ENCODE results near the gene TECRL. TPM values are rescaled to one million over a fixed set of nuclear protein-coding genes. Genes with fewer than 3 reads are reported as not detected.

Gene TECRL
- total RNA-seq, 1 donor from 2014 or later = not detected

DNA sequence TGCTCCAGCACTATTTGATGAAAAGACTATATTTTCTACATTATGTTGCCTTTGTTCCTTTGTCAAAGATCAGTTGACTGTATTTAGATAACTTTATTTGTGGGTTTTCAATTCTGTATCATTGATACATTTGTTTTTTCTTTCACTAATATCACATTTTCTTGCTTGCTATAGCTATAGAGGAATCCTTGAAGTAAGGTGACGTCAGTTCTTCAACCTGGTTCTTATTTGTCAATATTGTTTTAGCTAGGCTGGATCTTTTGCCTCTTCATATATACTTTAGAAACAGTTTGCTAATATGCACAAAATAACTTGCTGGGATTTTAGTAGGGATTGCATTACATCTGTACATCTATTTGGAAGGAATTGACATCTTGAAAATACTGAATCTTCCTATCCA lies 21.0 kb downstream of the TECRL start:
- H3K4me3 ChIP-seq = no peak overlapping the region
- H3K9ac ChIP-seq = no peak overlapping the region
- H3K36me3 ChIP-seq = no peaks in the 10 kb centered on the region
- Mint-ChIP-seq H3K4me3 (no peak overlapping the region), H3K27ac (no peak overlapping the region), H3K9me3 (no peaks in the 10 kb centered on the region), H3K27me3 (ENCODE audit: insufficient read depth, low read depth) (no peaks in the 10 kb centered on the region), H3K4me1 (no peaks in the 10 kb centered on the region), H3K36me3 (no peaks in the 10 kb centered on the region)
- H3K4me2 ChIP-seq = no peak overlapping the region
- no peaks in the 10 kb centered on the region for H4K20me1 ChIP-seq (ENCODE audit: low read depth)
- no peak overlapping the region for H3K27ac ChIP-seq
- H3K9me3 ChIP-seq (ENCODE audit: low read depth) = no peaks in the 10 kb centered on the region
- no peak for DNase-seq (ENCODE audit: low spot score)
- H3K27me3 ChIP-seq = no peaks in the 10 kb centered on the region
- H3K4me1 ChIP-seq = no peaks in the 10 kb centered on the region
- TF ChIP-seq, protein P1, sequence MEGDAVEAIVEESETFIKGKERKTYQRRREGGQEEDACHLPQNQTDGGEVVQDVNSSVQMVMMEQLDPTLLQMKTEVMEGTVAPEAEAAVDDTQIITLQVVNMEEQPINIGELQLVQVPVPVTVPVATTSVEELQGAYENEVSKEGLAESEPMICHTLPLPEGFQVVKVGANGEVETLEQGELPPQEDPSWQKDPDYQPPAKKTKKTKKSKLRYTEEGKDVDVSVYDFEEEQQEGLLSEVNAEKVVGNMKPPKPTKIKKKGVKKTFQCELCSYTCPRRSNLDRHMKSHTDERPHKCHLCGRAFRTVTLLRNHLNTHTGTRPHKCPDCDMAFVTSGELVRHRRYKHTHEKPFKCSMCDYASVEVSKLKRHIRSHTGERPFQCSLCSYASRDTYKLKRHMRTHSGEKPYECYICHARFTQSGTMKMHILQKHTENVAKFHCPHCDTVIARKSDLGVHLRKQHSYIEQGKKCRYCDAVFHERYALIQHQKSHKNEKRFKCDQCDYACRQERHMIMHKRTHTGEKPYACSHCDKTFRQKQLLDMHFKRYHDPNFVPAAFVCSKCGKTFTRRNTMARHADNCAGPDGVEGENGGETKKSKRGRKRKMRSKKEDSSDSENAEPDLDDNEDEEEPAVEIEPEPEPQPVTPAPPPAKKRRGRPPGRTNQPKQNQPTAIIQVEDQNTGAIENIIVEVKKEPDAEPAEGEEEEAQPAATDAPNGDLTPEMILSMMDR (IDR thresholded peaks at IDR 0.05) = no peak
- no peak for TF ChIP-seq EZH2phosphoT487 (IDR thresholded peaks at IDR 0.05)
- no peak overlapping the region for H2AFZ ChIP-seq (replicated peaks)
- H3K79me2 ChIP-seq (ENCODE audit: low read depth) = no peaks in the 10 kb centered on the region
- no peaks in the 10 kb centered on the region for H3F3A ChIP-seq (ENCODE audit: low read depth)

DNA sequence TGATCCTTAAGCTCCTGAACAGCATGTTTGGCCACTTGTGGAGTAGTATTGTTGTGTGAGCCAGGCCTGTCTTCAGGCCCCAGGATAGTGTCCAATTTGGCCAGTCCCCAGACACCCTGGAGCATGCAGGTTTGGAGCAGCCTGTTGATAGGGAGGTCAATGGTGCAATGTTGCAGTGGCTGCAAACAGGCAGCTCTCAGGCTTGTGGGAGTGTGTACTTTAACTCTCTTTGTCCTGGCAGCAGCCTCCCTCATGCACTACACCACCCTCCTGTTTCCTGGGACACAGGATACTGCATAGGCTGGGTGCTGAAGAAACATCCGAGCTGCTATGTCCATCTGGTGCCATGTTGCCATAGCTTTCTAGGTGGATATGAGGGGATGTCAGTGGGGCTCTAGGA lies 24.0 kb downstream of the TECRL start:
- Histone ChIP-seq H3K4me2 (no peak overlapping the region), H3K79me2 (ENCODE audit: low read depth) (no peaks in the 10 kb centered on the region), H3K9me3 (ENCODE audit: low read depth) (no peaks in the 10 kb centered on the region), H3F3A (ENCODE audit: low read depth) (no peaks in the 10 kb centered on the region), H2AFZ (replicated peaks) (peak overlapping the region; percentile 17), H3K36me3 (no peaks in the 10 kb centered on the region), H4K20me1 (ENCODE audit: low read depth) (no peaks in the 10 kb centered on the region), H3K4me3 (no peak overlapping the region), H3K27me3 (no peaks in the 10 kb centered on the region), H3K4me1 (no peaks in the 10 kb centered on the region), H3K27ac (no peak overlapping the region), H3K9ac (no peak overlapping the region)
- no peaks in the 10 kb centered on the region for H3K9me3 Mint-ChIP-seq
- H3K27me3 Mint-ChIP-seq (ENCODE audit: insufficient read depth, low read depth) = no peaks in the 10 kb centered on the region
- no peaks in the 10 kb centered on the region for H3K4me1 Mint-ChIP-seq
- no peaks in the 10 kb centered on the region for H3K36me3 Mint-ChIP-seq
- DNase-seq (ENCODE audit: low spot score) = no peak
- no peak overlapping the region for H3K4me3 Mint-ChIP-seq
- no peak overlapping the region for H3K27ac Mint-ChIP-seq
- no peak for TF ChIP-seq EZH2 (IDR thresholded peaks at IDR 0.05)
- TF ChIP-seq, protein P1 (IDR thresholded peaks at IDR 0.05) = no peak
- no peak for TF ChIP-seq EZH2phosphoT487 (IDR thresholded peaks at IDR 0.05)

DNA sequence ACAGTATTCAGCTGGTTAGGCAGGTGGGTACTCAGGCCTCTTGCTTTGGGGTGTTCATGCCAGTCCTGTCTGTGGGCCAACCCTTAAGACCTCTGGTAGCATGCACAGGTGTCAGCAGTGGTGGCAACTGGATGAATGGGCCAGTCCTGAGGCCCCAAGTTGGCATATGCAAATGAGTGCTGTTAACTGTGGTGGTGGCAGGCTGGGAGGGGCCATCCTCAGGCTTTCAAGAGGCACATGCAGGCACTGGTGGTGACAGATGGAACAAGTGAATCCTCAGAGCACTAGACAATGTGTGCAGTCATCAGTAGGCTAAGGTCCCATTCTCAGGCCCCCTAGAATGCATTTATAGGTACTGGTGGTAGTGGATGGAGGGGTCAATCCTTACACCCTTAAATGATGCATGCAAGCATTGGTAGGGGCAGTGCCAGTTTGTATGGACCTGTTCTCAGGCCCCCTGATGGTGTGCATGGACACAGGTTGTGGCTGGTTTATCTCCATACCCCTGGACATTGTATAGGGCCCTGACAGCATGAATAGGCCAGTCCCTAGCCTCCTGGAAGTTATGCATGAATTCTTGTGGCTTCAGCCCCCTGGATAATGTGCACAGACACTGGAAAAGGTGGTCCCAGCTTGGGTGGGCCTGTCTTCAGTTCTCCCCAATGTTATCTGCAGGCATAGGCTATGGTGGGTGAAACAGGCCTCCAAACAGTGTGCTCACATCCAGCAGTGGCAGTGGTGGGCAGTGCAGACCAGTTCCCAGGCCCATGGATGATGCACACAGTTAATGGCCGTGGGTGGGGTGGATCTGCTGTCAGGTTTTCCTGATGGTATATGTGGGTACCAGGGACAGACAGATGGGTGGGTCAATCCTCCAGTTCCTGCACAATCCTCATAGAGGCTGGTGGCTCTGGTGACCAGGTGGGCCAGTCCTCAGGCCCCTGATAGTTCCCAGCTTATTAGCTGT lies 24.7 kb downstream of the TECRL start:
- no peak overlapping the region for H3K9ac ChIP-seq
- no peaks in the 10 kb centered on the region for H3K27me3 ChIP-seq
- TF ChIP-seq, protein P1 (IDR thresholded peaks at IDR 0.05) = no peak
- TF ChIP-seq EZH2 (IDR thresholded peaks at IDR 0.05) = no peak
- no peak for TF ChIP-seq EZH2phosphoT487 (IDR thresholded peaks at IDR 0.05)
- Mint-ChIP-seq H3K27me3 (ENCODE audit: insufficient read depth, low read depth) (no peaks in the 10 kb centered on the region), H3K36me3 (no peaks in the 10 kb centered on the region), H3K27ac (no peak overlapping the region), H3K4me1 (no peaks in the 10 kb centered on the region), H3K9me3 (no peaks in the 10 kb centered on the region), H3K4me3 (no peak overlapping the region)
- H3K9me3 ChIP-seq (ENCODE audit: low read depth) = no peaks in the 10 kb centered on the region
- no peaks in the 10 kb centered on the region for H3F3A ChIP-seq (ENCODE audit: low read depth)
- H3K4me2 ChIP-seq = no peak overlapping the region
- H4K20me1 ChIP-seq (ENCODE audit: low read depth) = no peaks in the 10 kb centered on the region
- no peaks in the 10 kb centered on the region for H3K79me2 ChIP-seq (ENCODE audit: low read depth)
- no peaks in the 10 kb centered on the region for H3K4me1 ChIP-seq
- no peak overlapping the region for H2AFZ ChIP-seq (replicated peaks)
- no peak for DNase-seq (ENCODE audit: low spot score)
- H3K36me3 ChIP-seq = no peaks in the 10 kb centered on the region
- no peak overlapping the region for H3K27ac ChIP-seq
- H3K4me3 ChIP-seq = no peak overlapping the region

All from neural progenitor cell (in vitro differentiated cells).